Jurkat, Clone E6-1 (cell line): ENCODE data around the gene TUBA3D.
A peak's percentile ranks its signal among the peaks of the same experiment; 100 is the strongest.
"Not testable (repeated sequence)": the region's sequence is repeated elsewhere in the genome, so short reads cannot be mapped to it uniquely, and the experiment has no call there.

Experiments used
- DNase-seq: peaks from one replicate; pipeline ENCODE4 v3.0.0-alpha.2; 2011; ENCODE audit warnings: low read depth, low spot score
- H3K4me3 ChIP-seq: 2 replicates; pipeline ENCODE4 v1.5.1; 2011; ENCODE audit warnings: mild to moderate bottlenecking, low read length, control low read depth, moderate library complexity

Gene TUBA3D

GRCh38 chr2:131482506-131483155 lies 6.7 kb downstream of the TUBA3D start:
- H3K4me3 ChIP-seq, DNase-seq: not testable (repeated sequence)

- H3K4me3 ChIP-seq, DNase-seq: not testable (repeated sequence)
Observed at GRCh38 chr2:131483981-131484820, 8.3 kb downstream of the TUBA3D start.

- DNase-seq, H3K4me3 ChIP-seq: not testable (repeated sequence)
Observed at GRCh38 chr2:131484906-131485460, 9.1 kb downstream of the TUBA3D start.

- not testable (repeated sequence) for DNase-seq, H3K4me3 ChIP-seq
Observed at GRCh38 chr2:131486201-131486902, 10.4 kb downstream of the TUBA3D start.

GRCh38 chr2:131488306-131489205 lies 12.6 kb downstream of the TUBA3D start:
- H3K4me3 ChIP-seq = no peak overlapping the region
- DNase-seq = no peak

- peak; percentile 32 for DNase-seq
Observed at GRCh38 chr2:131490616-131491468, 14.9 kb downstream of the TUBA3D start.

GRCh38 chr2:131491469-131491836 lies 15.5 kb downstream of the TUBA3D start:
- H3K4me3 ChIP-seq = peak overlapping the region; percentile 91
- not testable (repeated sequence) for DNase-seq

More at GRCh38 chr2:131490616-131491468, 14.9 kb downstream of the TUBA3D start:
- peak overlapping the region; percentile 91 for H3K4me3 ChIP-seq

GRCh38 chr2:131492015-131492417 lies 16.1 kb downstream of the TUBA3D start, which contains the start of gene MZT2A:
Gene MZT2A (minus strand): TSS chr2:131492397. CDS start chr2:131492376, 21 bp downstream.
- DNase-seq = not testable (repeated sequence)
- peak within 1 kb of the TSS; percentile 91 for H3K4me3 ChIP-seq

- DNase-seq = peak; percentile 95
- peak overlapping the region; percentile 91 for H3K4me3 ChIP-seq
Observed at GRCh38 chr2:131492418-131493198, 16.7 kb downstream of the TUBA3D start.

- H3K4me3 ChIP-seq = peak overlapping the region; percentile 91
- DNase-seq = no peak
Observed at GRCh38 chr2:131493199-131493968, 17.5 kb downstream of the TUBA3D start.

- not testable (repeated sequence) for DNase-seq, H3K4me3 ChIP-seq
Observed at GRCh38 chr2:131495506-131495905, 19.6 kb downstream of the TUBA3D start.

- H3K4me3 ChIP-seq, DNase-seq: not testable (repeated sequence)
Observed at GRCh38 chr2:131498321-131498973, 22.5 kb downstream of the TUBA3D start.

GRCh38 chr2:131503587-131503986 lies 27.7 kb downstream of the TUBA3D start:
- not testable (repeated sequence) for DNase-seq, H3K4me3 ChIP-seq

GRCh38 chr2:131504082-131504750 lies 28.3 kb downstream of the TUBA3D start:
- not testable (repeated sequence) for DNase-seq, H3K4me3 ChIP-seq

- DNase-seq = no peak
- no peak overlapping the region for H3K4me3 ChIP-seq
Observed at GRCh38 chr2:131509615-131510014, 33.7 kb downstream of the TUBA3D start.
